Measurements from ENCODE around the gene ZNF85. TPM values are rescaled to one million over a fixed set of nuclear protein-coding genes. Genes with fewer than 3 reads are reported as not detected.
"Not testable (repeated sequence)": the region's sequence is repeated elsewhere in the genome, so short reads cannot be mapped to it uniquely, and the experiment has no call there.

ZNF85 gene
- total and polyA plus RNA-seq, 2 experiments from 2014 or later: 18.3 to 28.8 TPM

- TF ChIP-seq EZH2phosphoT487 (IDR thresholded peaks at IDR 0.05; ENCODE audit: unreplicated experiment) (no peak), ZNF114 (CRISPR knock-in tag; IDR thresholded peaks at IDR 0.05) (no peak), ETS1 (IDR thresholded peaks at IDR 0.05) (no peak), REST (IDR thresholded peaks at IDR 0.05; ENCODE audit: unreplicated experiment) (no peak), EZH2 (IDR thresholded peaks at IDR 0.05; ENCODE audit: low read depth, unreplicated experiment) (no peak), CTCF (conservative IDR thresholded peaks at IDR 0.05; ENCODE audit: low read depth in 2 of 2) (no peak)
Measured at GRCh38 chr19:20969498-20969897, 46.4 kb downstream of the ZNF85 start (continued).

- H4K20me1 ChIP-seq (replicated peaks; ENCODE audit: insufficient read depth): no peaks in the 10 kb centered on the region
- H3K79me2 ChIP-seq (replicated peaks; ENCODE audit: insufficient read depth): no peaks in the 10 kb centered on the region
- Mint-ChIP-seq H3K4me1 (no peaks in the 10 kb centered on the region), H3K27me3 (ENCODE audit: insufficient read depth, low read depth, poor library complexity) (peaks cover 4% of the 10 kb centered on the region), H3K9me3 (peaks cover 1% of the 10 kb centered on the region; the same call in 2 of the 3 replicates), H3K4me3 (no peak overlapping the region), H3K27ac (no peak overlapping the region), H3K36me3 (ENCODE audit: low read depth) (no peaks in the 10 kb centered on the region)
- H3K27me3 ChIP-seq (ENCODE audit: insufficient read depth): no peaks in the 10 kb centered on the region
- H3F3A ChIP-seq (replicated peaks; ENCODE audit: low read depth): no peaks in the 10 kb centered on the region
- DNase-seq (ENCODE audit: low spot score): peak; percentile 26
- H3K36me3 ChIP-seq (ENCODE audit: insufficient read depth): no peaks in the 10 kb centered on the region
- H3K4me1 ChIP-seq (ENCODE audit: insufficient read depth): no peaks in the 10 kb centered on the region
- no peak overlapping the region for H3K4me3 ChIP-seq
- 0 out of 2 replicates have a peak, but pooled peaks cover 2% of the 10 kb centered on the region for H3K9me2 ChIP-seq (ENCODE audit: insufficient read depth)
- no peak overlapping the region for H2AFZ ChIP-seq
- ATAC-seq: no peak
- TF ChIP-seq NANOG (IDR thresholded peaks at IDR 0.05; ENCODE audit: borderline replicate concordance): no peak
- 0 out of 4 replicates have a peak, but pooled peaks of 1 of the 2 experiments have one; percentile 3 for TF ChIP-seq CTCF (conservative IDR thresholded peaks at IDR 0.05; ENCODE audit: low read depth in 2 of 2)
- H3K4me2 ChIP-seq: no peak overlapping the region
- H3K27ac ChIP-seq (ENCODE audit: low read depth): no peak overlapping the region
Measured at GRCh38 chr19:20969898-20970297, 46.8 kb downstream of the ZNF85 start.

- H4K20me1 ChIP-seq (replicated peaks; ENCODE audit: insufficient read depth); DNase-seq (ENCODE audit: low spot score); H3K4me1 ChIP-seq (ENCODE audit: insufficient read depth); H3K36me3 Mint-ChIP-seq (ENCODE audit: low read depth); H3F3A ChIP-seq (replicated peaks; ENCODE audit: low read depth); ATAC-seq; H3K4me1 Mint-ChIP-seq; H2AFZ ChIP-seq; H3K9me2 ChIP-seq (ENCODE audit: insufficient read depth); H3K4me3 ChIP-seq; H3K27me3 ChIP-seq (ENCODE audit: insufficient read depth); H3K27ac Mint-ChIP-seq; H3K4me2 ChIP-seq; H3K79me2 ChIP-seq (replicated peaks; ENCODE audit: insufficient read depth); H3K27me3 Mint-ChIP-seq (ENCODE audit: insufficient read depth, low read depth, poor library complexity); H3K27ac ChIP-seq (ENCODE audit: low read depth); H3K4me3 Mint-ChIP-seq; H3K36me3 ChIP-seq (ENCODE audit: insufficient read depth): not testable (repeated sequence)
- H3K9me3 Mint-ChIP-seq: peaks cover 60% of the 10 kb centered on the region
Measured at GRCh38 chr19:20992788-20993187, 69.7 kb downstream of the ZNF85 start.

All from GM23338 (cell line).